ENCODE results near the gene CKMT1A. TPM values are rescaled to one million over a fixed set of nuclear protein-coding genes. Genes with fewer than 3 reads are reported as not detected.
"Not testable (repeated sequence)": the region's sequence is repeated elsewhere in the genome, so short reads cannot be mapped to it uniquely, and the experiment has no call there.

The CKMT1A gene
- total RNA-seq, 1 experiment from 2014 or later: 37.4 TPM

- POLR2A ChIA-PET; ATAC-seq; H3K9me3 Mint-ChIP-seq; H3K27ac Mint-ChIP-seq; H3K4me3 Mint-ChIP-seq; DNase-seq (ENCODE audit: low spot score); H3K36me3 Mint-ChIP-seq; CTCF ChIA-PET; H3K27me3 Mint-ChIP-seq (ENCODE audit: low read depth); H3K4me1 Mint-ChIP-seq: not testable (repeated sequence)
These were observed 27.5 kb upstream of the CKMT1A start for GRCh38 chr15:43666177-43666576.

GRCh38 chr15:43674175-43674574, 19.5 kb upstream of the CKMT1A start:
- POLR2A ChIA-PET; DNase-seq (ENCODE audit: low spot score); H3K4me1 Mint-ChIP-seq; CTCF ChIA-PET; H3K9me3 Mint-ChIP-seq; H3K36me3 Mint-ChIP-seq; H3K4me3 Mint-ChIP-seq; H3K27me3 Mint-ChIP-seq (ENCODE audit: low read depth); H3K27ac Mint-ChIP-seq; ATAC-seq: not testable (repeated sequence)

GRCh38 chr15:43689604-43690301, 3.9 kb upstream of the CKMT1A start:
- H3K36me3 Mint-ChIP-seq; H3K4me1 Mint-ChIP-seq; H3K27ac Mint-ChIP-seq; DNase-seq (ENCODE audit: low spot score); H3K27me3 Mint-ChIP-seq (ENCODE audit: low read depth); H3K4me3 Mint-ChIP-seq; H3K9me3 Mint-ChIP-seq; CTCF ChIA-PET; POLR2A ChIA-PET: not testable (repeated sequence)
- peak; percentile 65 for ATAC-seq

GRCh38 chr15:43692679-43693078, 980 bp upstream of the CKMT1A start:
- DNase-seq (ENCODE audit: low spot score): not testable (repeated sequence)
- peaks cover 11% of the 10 kb centered on the region for H3K36me3 Mint-ChIP-seq

GRCh38 chr15:43702174-43702573, 8.5 kb downstream of the CKMT1A start:
- DNase-seq (ENCODE audit: low spot score) (no peak), ATAC-seq (no peak)
- POLR2A ChIA-PET: no interaction called here
- Mint-ChIP-seq H3K4me1 (no peaks in the 10 kb centered on the region), H3K9me3 (no peaks in the 10 kb centered on the region), H3K27ac (no peak overlapping the region), H3K27me3 (ENCODE audit: low read depth) (no peaks in the 10 kb centered on the region), H3K4me3 (no peak overlapping the region), H3K36me3 (peaks cover 10% of the 10 kb centered on the region; the same call in 1 of the 2 replicates)
- CTCF ChIA-PET: no interaction called here
- TF ChIP-seq ZBTB43 (CRISPR knock-in tag; IDR thresholded peaks at IDR 0.05) (no peak), E2F4 (CRISPR knock-in tag; IDR thresholded peaks at IDR 0.05; ENCODE audit: borderline replicate concordance, low read depth) (no peak), TP53 (CRISPR knock-in tag; IDR thresholded peaks at IDR 0.05) (no peak), CTCF (IDR thresholded peaks at IDR 0.05) (no peak)

More at GRCh38 chr15:43692679-43693078, 980 bp upstream of the CKMT1A start:
- H3K4me3 Mint-ChIP-seq; ATAC-seq; H3K9me3 Mint-ChIP-seq; CTCF ChIA-PET; POLR2A ChIA-PET; H3K4me1 Mint-ChIP-seq; H3K27me3 Mint-ChIP-seq (ENCODE audit: low read depth); H3K27ac Mint-ChIP-seq: not testable (repeated sequence)

- Mint-ChIP-seq H3K4me1 (no peaks in the 10 kb centered on the region), H3K27me3 (ENCODE audit: low read depth) (no peaks in the 10 kb centered on the region), H3K4me3 (no peak overlapping the region), H3K27ac (no peak overlapping the region), H3K9me3 (no peaks in the 10 kb centered on the region), H3K36me3 (0 out of 2 replicates have a peak, but pooled peaks cover 4% of the 10 kb centered on the region)
- no peak for DNase-seq (ENCODE audit: low spot score)
- ChIA-PET CTCF (no interaction called here), POLR2A (no interaction called here)
- ATAC-seq: no peak
- TF ChIP-seq RORB (CRISPR knock-in tag; IDR thresholded peaks at IDR 0.05): no peak
- no peak for TF ChIP-seq ZSCAN18 (CRISPR knock-in tag; IDR thresholded peaks at IDR 0.05)
- TF ChIP-seq ZNF671 (CRISPR knock-in tag; IDR thresholded peaks at IDR 0.05): no peak
- no peak for TF ChIP-seq OVOL2 (CRISPR knock-in tag; IDR thresholded peaks at IDR 0.05; ENCODE audit: borderline replicate concordance)
- no peak for TF ChIP-seq AR (CRISPR knock-in tag; IDR thresholded peaks at IDR 0.05)
- TF ChIP-seq PRRX2 (CRISPR knock-in tag; IDR thresholded peaks at IDR 0.05): no peak
- TF ChIP-seq ZNF317 (CRISPR knock-in tag; IDR thresholded peaks at IDR 0.05; ENCODE audit: borderline replicate concordance, low read depth): no peak
- no peak for TF ChIP-seq ZNF138 (CRISPR knock-in tag; conservative IDR thresholded peaks at IDR 0.05)
- TF ChIP-seq GTF2I (CRISPR knock-in tag; conservative IDR thresholded peaks at IDR 0.05): no peak
These were observed 9.2 kb downstream of the CKMT1A start for GRCh38 chr15:43702701-43703424.

All from WTC11 (cell line).